Cardiac muscle cell (in vitro differentiated cells and primary cell): Measurements from ENCODE around the gene ABLIM1. TPM values are rescaled to one million over a fixed set of nuclear protein-coding genes. Genes with fewer than 3 reads are reported as not detected.

Experiments
- DNase-seq, 2 donors: peaks; one replicate each; pipeline versions ENCODE4 v3.0.0 to v3.0.0-alpha.2; 2010 to 2017; ENCODE audit warnings: low read depth in 1 of 2, low spot score in 1 of 2
- H3K27ac ChIP-seq: fragments of 200-600 bp; sonication (generic); 2 replicates; pipeline ENCODE4 v1.5.1; 2016
- H3K27me3 ChIP-seq: fragments of 200-600 bp; sonication (generic); 2 replicates; pipeline ENCODE4 v1.6.0; 2016; ENCODE audit warnings: control low read depth
- H3K36me3 ChIP-seq: fragments of 200-600 bp; sonication (generic); 2 replicates; pipeline ENCODE4 v1.5.1; 2016; ENCODE audit warnings: control low read depth
- H3K4me1 ChIP-seq: fragments of 200-600 bp; sonication (generic); 2 replicates; pipeline ENCODE4 v1.8.1; 2017; ENCODE audit warnings: low read depth, mild to moderate bottlenecking, mixed run types
- H3K4me3 ChIP-seq: fragments of 200-600 bp; sonication (generic); 2 replicates; pipeline ENCODE4 v1.5.1; 2016; ENCODE audit warnings: mild to moderate bottlenecking
- H3K9me3 ChIP-seq: fragments of 200-600 bp; sonication (generic); 2 replicates; pipeline ENCODE4 v1.5.1; 2017; ENCODE audit warnings: low read depth, mild to moderate bottlenecking, control low read depth
- CTCF ChIP-seq: IDR thresholded peaks from 2 replicates; pipeline ENCODE4 v1.5.1; 2012; ENCODE audit warnings: low read depth, mild to moderate bottlenecking, low read length
- polyA plus RNA-seq: library from polyadenylated mRNA; unstranded; fragments of >200 nt; fragmentation: Nextera tagmentation; extraction: Ambion mirVana; gene quantifications from 2 replicates; pipeline ENCODE4 v1.2.1, GENCODE V29; 2016
- total RNA-seq: library from RNA; depleted of rRNA; stranded (reverse); fragments of >200 nt; gene quantifications from 2 replicates; pipeline ENCODE4 v1.2.3, GENCODE V29; 2016

ABLIM1 gene
- total and polyA plus RNA-seq, 2 experiments from 2014 or later, result 105 to 148 TPM

DNA sequence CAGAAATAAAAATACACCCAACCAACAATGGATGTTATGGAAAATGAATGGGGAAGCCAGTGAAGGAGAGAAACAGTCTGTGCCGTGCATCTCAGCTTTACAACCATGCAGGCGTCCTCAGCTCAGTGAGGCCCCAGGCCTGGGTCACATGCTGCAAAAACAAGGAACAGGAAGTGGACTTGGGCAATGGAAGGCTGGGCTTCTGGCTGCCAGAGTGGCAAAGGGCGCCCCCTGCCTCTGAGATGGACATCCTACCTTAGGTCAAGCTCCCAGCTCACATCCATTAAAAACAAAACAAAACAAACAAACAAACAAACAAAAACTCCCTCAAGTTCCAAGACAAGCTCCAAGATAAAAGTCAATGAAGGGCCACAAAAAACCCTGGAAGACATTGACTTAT is 199.1 kb downstream of the ABLIM1 start:
- peaks cover 41% of the 10 kb centered on the region for H3K36me3 ChIP-seq
- TF ChIP-seq CTCF, result peak; percentile 41
- H3K27ac ChIP-seq, result no peak overlapping the region
- no peak overlapping the region for H3K4me3 ChIP-seq
- no peaks in the 10 kb centered on the region for H3K9me3 ChIP-seq
- DNase-seq, result peak in 1 of 2 donors; percentile 52
- no peaks in the 10 kb centered on the region for H3K27me3 ChIP-seq
- no peaks in the 10 kb centered on the region for H3K4me1 ChIP-seq

DNA sequence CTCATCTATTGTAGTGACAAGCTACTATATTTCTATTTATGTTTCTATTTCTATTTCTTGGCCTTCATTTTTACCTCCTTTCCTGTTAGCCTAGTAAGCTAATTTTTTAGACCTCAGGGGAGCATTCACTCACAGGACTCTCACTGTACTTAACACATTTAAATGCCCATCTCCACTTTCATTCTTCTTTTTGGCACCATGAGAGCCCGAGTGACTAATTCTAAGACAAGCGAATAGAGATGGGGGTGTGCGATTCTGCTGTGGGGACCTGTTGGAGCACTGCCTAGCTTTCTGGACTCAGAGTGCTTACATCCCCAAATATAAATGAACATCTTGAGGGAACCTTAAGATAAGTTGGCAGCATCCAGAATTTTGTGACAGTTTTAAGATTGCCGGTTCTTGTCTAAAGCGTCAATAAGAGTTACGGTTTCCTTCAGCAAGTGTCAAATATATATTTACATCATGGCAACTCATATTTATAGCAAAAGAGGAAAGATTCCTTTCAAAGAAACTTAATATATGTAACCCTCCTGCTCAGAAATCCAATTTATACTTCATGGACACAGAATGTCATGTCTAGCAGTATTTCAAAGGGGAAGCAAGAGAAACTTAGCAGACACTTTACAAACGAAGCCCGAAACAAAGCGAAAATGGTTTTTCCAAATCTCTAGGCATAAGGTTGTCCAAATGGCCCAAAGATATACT is 199.7 kb downstream of the ABLIM1 start:
- no peaks in the 10 kb centered on the region for H3K9me3 ChIP-seq
- H3K27ac ChIP-seq, result no peak overlapping the region
- H3K36me3 ChIP-seq, result peaks cover 35% of the 10 kb centered on the region
- no peak overlapping the region for H3K4me3 ChIP-seq
- no peaks in the 10 kb centered on the region for H3K4me1 ChIP-seq
- DNase-seq, result no peak
- TF ChIP-seq CTCF, result no peak
- H3K27me3 ChIP-seq, result no peaks in the 10 kb centered on the region

GRCh38 chr10:114453576-114453975 is 204.5 kb downstream of the ABLIM1 start:
- Histone ChIP-seq H3K27me3 (no peaks in the 10 kb centered on the region), H3K27ac (no peak overlapping the region), H3K9me3 (no peaks in the 10 kb centered on the region), H3K4me3 (no peak overlapping the region), H3K36me3 (peaks cover 30% of the 10 kb centered on the region), H3K4me1 (no peaks in the 10 kb centered on the region)
- no peak for TF ChIP-seq CTCF
- DNase-seq, result no peak

DNA sequence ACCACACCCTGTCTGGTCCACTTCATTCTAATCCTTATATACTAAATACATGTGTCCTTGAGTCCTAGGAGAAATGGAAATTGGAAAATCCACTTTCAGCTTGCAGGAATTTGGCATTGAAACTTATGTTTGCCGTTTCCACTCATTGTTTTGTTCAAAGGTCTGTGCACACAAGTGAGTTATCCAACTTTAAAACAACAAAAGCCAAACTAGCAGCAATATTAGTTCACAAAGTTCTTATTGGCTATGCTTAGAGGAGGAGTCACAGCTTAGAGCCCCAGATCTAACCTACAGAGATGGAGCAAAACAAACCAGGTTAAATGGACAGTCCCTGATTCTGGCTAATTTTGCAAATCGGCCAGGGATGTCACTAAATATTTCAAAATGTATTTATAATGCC is 209.2 kb downstream of the ABLIM1 start:
- no peak overlapping the region for H3K27ac ChIP-seq
- TF ChIP-seq CTCF, result no peak
- DNase-seq, result no peak

DNA sequence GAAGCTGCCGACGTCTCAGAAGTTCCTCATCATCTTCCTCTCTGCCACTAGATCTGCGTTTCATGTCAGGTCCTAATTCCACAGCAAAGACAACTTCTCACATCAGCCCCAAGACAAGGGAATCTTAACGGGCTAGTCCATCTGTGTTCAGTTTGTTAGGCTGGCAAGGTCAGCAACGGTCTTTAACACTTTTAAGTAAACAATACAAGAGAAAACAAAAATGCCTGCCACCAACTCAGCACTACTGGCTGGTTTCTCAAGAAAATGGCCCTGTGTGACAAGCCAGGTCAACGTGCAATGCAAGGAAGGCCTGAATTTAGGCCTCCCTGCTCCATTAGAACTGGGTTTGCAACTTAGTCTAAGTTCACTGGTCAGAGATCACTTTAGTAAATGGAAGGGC is 212.7 kb downstream of the ABLIM1 start:
- no peak overlapping the region for H3K27ac ChIP-seq
- peaks cover 46% of the 10 kb centered on the region for H3K36me3 ChIP-seq
- H3K4me3 ChIP-seq, result no peak overlapping the region
- no peak for TF ChIP-seq CTCF
- DNase-seq, result no peak
- H3K27me3 ChIP-seq, result no peaks in the 10 kb centered on the region
- H3K4me1 ChIP-seq, result no peaks in the 10 kb centered on the region
- no peaks in the 10 kb centered on the region for H3K9me3 ChIP-seq

More for the DNA sequence above, 209.2 kb downstream of the ABLIM1 start:
- Histone ChIP-seq H3K4me3 (no peak overlapping the region), H3K36me3 (peaks cover 45% of the 10 kb centered on the region), H3K27me3 (no peaks in the 10 kb centered on the region), H3K4me1 (no peaks in the 10 kb centered on the region), H3K9me3 (no peaks in the 10 kb centered on the region)
